ENCODE results near the gene OR2A1.
"Not testable (repeated sequence)": the region's sequence is repeated elsewhere in the genome, so short reads cannot be mapped to it uniquely, and the experiment has no call there.

OR2A1 gene

GRCh38 chr7:144325868-144326267 lies 13.6 kb downstream of the OR2A1 start:
- DNase-seq: not testable (repeated sequence)

DNA sequence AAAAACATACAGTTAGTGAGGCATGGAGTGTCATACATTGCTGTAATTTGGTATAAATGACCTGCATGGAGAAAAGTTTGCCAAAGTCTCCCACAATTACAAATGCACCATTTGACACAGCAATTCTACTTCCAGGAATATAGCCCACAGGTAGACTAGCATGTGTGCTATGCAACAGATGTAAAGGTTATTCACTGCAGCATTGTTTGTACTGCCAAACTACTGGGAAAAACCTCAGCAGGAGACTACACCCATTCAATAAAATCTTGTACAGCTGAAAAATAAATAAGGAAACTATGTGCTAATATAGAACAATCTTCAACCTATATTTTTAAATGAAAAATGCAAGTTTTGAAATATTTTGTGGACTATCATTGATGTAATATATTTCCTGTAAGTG lies 17.8 kb downstream of the OR2A1 start:
- DNase-seq: not testable (repeated sequence)

DNA sequence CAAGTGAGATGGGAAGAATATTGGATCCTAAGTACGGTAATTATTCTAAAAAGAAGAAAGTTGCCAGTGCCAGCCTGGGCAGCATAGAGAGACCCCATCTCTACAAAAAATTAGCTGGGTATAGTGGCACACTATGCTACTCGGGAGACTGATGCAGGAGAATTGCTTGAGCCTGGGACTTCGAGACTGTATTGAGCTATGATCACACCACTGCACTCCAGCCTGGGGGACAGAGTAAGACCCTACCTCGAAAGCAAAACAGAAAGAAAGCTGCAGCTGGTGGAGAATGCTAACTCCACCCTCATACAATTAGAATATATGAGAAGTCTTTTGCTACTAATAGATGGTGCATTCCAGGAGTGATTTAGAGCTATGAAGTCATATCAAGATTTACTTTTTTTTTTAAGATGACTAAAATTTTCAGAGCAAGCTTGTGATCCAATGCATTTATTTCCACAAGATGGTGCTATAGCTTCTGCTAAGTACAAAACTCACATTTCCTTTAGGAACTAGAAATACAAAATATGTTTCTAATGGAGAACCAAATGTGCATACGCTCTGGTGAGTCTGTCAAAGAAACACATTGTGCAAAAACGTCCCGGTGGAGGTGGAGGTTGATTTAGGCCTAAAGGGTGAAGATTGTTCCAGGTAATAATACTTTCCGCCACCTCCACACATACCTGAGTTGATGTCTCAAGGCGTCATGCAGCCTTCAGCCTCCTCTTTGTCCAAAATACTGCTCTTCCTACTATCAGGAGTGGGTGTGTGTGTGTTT lies 19.2 kb downstream of the OR2A1 start:
- not testable (repeated sequence) for DNase-seq

- not testable (repeated sequence) for DNase-seq
Observed at GRCh38 chr7:144331996-144332288, 19.7 kb downstream of the OR2A1 start.

- not testable (repeated sequence) for DNase-seq
Observed at GRCh38 chr7:144348625-144349024, 36.4 kb downstream of the OR2A1 start.

DNA sequence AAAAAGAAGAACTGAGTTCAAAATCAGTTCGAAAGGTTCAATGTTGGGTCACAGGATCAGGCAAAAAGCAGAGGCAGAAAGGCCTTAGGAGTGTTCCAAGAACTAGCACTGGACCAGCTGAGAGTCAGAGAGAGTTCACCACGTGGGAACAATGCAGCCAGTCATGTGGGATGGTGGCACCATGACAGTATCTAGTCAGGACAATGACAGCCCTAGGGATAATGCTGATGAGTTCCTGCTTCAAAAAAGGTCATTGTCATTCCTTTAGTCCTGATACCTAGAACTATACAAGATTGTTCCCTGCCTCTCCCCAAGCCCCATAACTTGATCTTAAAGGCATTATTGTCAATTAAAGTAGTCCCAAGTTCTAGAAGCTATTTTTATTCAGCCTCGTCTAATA lies 39.4 kb downstream of the OR2A1 start:
- DNase-seq: not testable (repeated sequence)

DNA sequence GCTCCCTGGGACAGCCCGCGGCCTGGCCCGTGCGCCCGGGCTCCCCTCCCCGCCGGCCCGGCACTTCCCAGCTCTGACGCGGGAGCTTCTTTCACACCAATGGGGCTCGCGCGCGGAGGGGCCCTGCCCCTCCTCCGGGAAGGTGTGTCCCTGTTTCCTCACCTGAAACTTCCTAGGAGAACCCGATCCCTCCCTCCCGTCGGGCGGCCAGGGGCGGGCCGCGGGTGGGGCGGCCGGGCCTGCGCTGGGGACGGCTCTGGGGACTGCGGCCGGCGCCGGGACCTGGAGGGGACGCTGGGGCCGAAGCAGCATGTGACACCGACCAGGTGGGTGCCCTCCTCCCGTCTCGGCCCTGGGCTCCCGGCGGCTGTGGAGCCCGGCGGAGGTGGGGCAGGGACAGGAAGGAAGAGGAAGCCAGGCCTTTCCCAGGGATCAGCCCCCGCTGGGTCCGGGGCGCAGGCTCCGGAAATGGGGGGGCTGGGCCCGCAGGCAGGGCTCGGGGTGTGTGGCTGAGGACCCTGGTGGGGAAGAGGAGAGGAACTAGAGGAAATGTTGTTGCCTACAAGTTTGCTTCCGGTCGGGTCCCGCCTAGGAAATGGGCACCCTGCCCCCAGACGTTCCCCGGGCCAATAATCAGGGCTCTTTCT lies 43.1 kb downstream of the OR2A1 start, which contains the start of gene ARHGEF5:
TSS of gene ARHGEF5 (plus strand) at position 227 of the 647 bp plus-strand sequence. CDS start 7,268 bp downstream, outside the sequence.
- not testable (repeated sequence) for DNase-seq

DNA sequence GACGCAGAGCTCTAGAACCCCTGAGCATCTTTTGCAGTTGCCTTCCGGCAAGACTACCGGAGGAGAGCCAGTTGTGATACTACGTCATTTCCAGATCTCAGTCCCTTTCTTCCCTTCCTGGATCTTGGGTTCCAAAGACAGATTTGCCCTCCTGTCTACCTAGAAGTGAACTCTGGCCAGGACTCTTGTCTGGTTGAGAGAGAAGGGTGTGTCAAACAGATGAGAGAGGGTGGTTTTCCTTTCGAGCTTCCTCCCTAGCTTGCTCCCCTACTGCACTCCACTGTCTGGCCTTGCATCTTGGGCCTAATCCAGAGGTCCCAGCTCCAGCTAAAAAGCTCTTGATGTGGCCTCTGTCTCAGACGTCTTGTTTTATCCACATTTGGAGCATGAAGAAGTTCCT lies 44.0 kb downstream of the OR2A1 start:
- DNase-seq: not testable (repeated sequence)

GRCh38 chr7:144356860-144357259 lies 44.6 kb downstream of the OR2A1 start:
- not testable (repeated sequence) for DNase-seq

DNA sequence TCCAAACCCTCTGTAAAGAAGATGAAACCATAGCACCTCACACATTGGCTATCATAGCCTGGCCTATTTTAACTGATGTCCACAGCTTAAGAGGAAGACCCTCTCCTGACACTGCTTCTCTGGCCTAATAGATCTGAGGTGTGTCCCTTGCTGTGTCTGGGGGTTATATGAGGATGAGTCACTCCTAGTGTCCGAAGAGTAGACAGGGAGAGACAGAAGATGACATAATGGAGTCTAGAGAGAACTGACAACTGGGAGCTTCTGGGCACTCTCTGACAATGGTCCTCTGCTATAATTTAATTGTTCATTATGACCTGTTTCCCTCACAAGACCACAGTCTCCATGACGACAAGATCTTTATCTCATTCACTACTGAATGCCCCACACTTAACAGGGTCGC lies 49.8 kb downstream of the OR2A1 start:
- not testable (repeated sequence) for DNase-seq

GRCh38 chr7:144365523-144365922 lies 53.3 kb downstream of the OR2A1 start:
- not testable (repeated sequence) for DNase-seq

- not testable (repeated sequence) for DNase-seq
Observed at GRCh38 chr7:144367250-144367649, 55.0 kb downstream of the OR2A1 start.

DNA sequence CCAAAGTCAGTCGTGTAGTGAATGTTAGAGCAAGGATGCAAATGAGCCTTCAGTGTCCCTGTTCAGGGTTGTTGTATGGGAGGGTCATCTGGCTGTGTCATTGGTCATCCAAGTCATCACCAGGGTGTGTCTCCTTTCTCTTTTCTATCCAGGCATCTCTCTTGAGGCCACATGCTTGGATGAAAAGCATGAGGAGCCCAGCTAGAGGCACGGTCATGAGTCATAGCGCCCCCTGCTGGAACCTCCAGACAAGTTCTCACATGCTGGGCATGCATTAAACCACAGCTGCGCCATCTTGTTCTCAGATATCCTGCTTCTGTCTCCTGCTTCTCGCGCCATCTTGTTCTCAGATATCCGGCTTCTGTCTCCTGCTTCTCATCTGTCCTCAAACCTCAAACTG lies 57.0 kb downstream of the OR2A1 start:
- DNase-seq: not testable (repeated sequence)
